GM23248 (cell line): ENCODE measurements around the gene SPEM2.

ENCODE experiments used
- EZH2 ChIP-seq: fragments of 200-600 bp; sonication (generic); IDR thresholded peaks from 2 replicates; pipeline ENCODE4 v1.6.1; 2018; ENCODE audit warnings: antibody characterized with exemption, mild to moderate bottlenecking; ENCODE audit not compliant: insufficient read depth, poor library complexity, severe bottlenecking
- EZH2phosphoT487 ChIP-seq: fragments of 200-600 bp; sonication (generic); IDR thresholded peaks from 2 replicates; pipeline ENCODE4 v1.6.1; 2018; ENCODE audit warnings: antibody characterized with exemption, moderate library complexity, mild to moderate bottlenecking, low read depth; ENCODE audit not compliant: insufficient read depth

DNA sequence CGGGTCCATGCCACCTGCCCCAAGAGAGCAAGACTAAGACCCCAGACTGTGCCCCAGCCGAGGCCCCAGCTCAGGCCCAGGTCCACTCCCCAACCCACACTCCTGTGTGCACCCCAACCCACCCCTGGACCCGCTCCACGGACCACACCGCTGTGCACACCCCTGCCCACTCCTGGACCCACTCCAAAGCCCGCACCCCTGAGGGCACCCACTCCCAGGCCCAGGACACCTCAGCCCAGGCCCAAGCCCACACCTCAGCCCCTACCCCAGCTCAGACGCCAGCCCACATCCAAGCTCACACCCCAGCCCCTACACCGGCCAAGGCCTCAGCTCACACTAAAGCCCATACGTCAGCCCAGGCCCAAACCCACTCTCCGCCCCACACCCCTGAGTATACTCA, 4.3 kb downstream of the SPEM2 start:
- TF ChIP-seq EZH2phosphoT487 (no peak), EZH2 (no peak)
